GM19463 (cell line): Measurements from ENCODE around the gene THADA.

Source experiments
- ATAC-seq: cut with Tn5 transposase; IDR thresholded peaks from one replicate; pipeline ENCODE4 v1.9.1; 2021; ENCODE audit warnings: mild to moderate bottlenecking, moderate library complexity; ENCODE audit not compliant: unreplicated experiment

THADA gene

DNA sequence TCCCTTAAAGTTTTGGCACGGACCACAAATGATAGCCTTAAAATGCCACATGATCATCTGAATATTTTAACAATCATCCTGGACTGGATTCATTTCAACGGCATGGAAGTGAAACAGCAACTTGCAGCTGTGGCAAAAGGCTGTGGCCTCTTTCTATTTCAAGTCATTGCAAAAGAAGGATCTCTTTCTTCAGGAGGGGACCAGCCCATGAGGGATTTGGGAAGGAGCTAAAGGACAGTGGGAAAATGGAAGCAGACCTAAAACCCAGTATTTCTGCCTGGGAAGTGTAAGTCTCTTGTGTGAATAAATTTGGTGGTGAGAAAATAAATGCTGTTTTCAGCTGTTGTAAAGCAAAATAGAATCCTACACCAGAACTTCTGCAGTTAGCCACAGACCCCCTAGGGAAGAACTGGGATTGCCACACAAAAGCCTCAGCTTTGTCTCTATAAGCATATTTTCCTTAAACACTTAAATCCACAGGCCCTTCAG is 262.1 kb downstream of the THADA start:
- no peak for ATAC-seq

DNA sequence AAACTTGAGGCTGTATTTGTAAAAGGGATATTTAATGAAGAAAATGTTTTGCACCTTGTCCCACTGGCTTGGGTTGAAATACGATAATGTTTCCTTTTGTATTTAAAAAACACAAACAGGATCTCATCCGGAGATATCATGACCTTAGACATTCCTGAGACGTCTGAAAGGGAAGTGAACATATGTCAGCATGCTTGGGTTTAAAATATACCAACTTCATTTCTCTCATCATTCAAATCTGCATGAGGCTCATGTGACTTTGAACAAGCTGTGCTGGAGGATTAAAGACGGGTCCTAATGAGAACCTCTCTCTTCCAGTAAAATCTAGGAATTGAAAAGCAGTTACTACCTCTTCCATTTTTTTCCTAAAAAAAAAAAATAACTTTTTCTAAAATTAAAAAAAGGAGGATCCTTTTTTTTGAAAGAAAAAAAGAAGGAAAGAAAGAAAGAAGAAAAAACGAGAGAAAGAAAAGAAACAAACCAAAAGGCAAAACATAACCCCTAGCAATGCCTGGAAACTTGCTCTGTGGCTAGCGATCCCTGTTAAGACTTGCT is 262.7 kb downstream of the THADA start:
- no peak for ATAC-seq

DNA sequence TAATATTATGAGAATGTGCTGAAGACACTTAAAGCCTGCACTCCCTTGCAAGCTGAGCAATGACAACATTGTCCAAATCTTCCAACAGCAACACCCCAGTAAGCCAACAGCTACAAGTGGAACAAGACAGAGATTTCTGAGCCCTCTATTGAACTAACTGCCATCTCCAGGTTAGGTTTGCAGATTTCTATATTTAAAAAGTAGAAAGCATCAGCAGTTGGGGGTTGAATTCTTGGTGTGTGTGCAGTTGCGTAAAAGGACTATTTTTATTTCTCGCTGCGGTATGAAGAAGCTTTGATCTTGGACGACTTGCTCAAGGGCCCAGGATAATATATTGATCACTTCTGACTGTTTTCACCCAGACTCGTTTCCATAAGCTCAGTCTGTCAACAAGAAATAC is 263.2 kb downstream of the THADA start:
- ATAC-seq = no peak

DNA sequence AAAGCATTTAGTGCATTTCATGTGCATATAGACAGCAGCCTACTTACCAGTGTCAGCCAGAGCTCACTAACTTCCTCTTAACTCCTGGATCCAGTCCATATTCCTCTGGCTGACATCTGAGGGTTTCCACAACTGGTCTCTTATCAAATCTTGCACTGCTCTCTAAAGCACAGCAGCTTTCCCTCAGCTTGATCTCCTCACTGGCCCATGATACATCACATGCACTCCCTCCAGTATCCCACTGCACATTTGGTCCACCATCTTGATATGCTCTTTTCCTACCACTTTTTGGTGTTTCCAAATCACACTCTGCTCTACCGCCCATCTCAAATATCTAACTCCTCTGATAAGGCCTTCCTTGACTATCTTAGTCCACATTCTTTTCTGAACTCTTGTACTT is 264.4 kb downstream of the THADA start:
- no peak for ATAC-seq

DNA sequence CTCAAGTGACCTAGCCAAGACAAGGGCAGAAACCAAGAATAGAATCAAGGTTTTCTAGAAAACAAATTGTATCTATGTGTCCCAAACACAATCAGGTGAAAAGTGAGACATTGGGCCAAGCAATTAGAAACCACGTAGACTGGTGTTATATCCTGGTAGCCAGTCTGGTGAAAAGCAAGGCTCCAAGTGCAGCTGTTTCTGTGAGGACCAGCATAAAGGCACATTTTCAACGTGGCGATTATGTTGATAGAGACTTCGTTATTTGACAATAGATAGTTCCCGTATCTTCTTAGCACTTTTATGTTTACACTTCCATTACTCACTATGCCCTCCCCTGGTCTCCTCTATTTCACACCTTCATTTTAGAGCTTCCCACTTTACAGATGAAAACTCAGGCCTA is 266.2 kb downstream of the THADA start:
- no peak for ATAC-seq

DNA sequence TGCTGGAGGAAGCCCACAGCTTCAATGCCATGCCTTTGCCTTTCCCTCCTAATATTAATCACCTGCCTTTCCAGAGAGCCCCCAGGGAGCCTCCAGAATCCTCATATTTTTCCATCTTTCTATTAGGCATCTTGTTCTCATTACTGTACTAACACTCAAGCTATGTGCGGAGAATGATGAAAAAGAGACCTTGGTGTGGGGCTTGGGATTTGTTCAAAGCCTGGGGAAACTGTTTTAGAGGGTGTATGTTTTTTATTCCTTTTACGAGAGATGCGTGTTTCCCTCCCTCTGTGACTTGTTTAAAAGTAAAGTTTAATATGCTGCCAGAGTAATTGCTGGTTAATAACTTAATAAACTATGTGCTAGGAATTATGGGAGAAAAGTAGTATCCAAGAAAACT is 267.0 kb downstream of the THADA start:
- no peak for ATAC-seq

DNA sequence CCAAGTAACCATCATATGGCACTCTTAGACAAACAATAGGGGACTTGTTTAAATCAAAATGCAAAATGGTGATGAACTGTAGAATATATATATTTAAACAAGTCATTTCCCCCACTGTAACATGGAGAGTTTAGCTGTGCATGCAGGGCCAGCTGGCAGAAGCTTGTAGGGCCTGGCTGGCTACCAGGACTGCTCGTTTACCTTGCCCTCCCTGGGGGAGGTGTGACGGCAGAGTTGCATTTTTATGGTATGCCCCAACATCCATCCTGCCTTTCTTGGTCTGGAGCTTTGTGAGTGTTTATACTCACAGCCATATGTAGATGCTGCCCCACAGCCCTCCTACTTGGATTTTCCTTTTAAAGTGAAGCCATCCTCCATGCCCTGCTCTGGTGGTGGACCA is 267.7 kb downstream of the THADA start:
- ATAC-seq = no peak

DNA sequence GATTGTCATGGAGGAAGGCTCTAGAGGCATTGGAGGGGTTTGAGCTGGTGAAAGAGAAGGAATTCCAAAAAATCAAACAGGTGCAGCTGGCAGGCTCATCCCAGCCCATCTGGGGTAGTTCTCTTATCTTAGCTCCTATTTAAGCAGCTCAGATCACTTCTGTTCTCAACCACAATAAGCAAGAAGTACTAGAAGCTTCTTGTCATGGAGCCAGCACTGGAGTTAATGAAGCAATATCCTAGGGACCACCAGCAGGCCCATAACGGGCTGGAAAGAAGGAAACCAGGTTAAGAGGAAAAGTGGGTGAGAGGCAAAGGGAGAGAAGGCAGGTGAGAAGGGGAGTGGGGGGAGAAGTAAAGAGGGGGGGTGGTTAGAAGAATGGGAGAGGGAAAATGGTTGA is 268.7 kb downstream of the THADA start:
- no peak for ATAC-seq

DNA sequence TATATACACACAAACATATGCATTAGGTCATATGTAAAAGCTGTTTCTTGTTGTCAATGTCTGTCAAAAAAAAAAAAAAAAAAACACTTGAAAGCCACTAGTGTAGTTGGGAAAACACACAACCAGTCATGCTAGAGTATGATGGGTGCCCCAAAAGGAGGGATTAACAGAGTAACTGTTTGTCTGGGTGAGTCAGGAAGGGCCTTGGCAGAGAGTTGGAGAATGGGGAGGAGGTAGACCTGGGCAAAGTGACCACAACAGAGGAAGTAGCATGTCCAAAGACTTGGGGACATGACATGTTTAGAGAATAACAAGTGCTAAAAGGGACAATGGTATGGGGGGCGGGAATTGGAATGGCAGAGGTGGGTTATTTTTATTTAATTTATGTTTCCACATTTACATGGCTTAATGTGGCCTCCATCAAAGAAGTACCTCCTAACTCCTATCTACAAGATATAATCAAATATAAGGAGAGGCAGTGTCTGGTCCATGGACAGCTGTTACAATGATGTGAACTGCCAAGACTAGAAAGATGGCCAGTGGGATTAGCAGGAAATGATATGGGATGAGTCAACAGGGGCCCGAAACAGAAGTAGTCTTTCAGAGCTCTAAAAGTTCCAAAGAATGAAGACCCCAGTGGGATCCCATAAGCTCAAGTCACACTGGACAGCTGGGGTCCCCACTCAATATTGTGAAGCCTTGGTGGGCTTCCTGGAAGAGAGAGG is 269.6 kb downstream of the THADA start:
- no peak for ATAC-seq

DNA sequence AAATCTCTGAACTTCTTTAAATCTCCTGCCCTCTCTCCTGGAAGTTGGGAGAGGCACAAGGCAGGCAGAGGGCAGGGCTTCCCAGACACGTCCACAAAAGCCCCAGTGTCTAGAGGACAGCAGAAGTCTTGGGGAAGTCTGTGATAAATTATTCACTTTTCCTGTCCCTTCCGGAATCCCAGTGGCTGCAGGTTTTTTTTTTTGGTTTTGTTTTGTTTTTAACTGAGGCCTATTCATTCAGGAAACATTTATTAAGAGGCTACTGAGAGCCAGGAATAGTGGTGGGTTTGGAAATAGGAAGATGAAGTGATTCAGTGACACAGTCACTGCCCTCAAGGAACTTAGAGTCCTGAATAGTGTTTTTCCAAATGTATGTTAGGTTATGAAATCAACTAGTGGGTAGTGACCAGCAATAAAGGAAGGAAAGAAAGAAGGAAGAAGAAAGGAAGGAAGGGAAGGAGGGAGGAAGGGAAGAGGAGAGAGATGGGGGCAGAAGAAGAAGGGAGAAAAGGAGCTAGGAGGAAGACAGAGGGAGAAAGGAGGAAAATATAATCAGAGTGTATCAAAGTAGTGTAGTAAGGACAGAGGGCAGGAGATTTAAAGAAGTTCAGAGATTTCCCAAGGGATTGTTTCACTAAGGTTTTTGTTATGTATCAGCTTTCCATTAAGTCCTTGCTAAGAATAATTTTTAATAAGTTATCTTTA is 270.6 kb downstream of the THADA start:
- ATAC-seq = no peak

DNA sequence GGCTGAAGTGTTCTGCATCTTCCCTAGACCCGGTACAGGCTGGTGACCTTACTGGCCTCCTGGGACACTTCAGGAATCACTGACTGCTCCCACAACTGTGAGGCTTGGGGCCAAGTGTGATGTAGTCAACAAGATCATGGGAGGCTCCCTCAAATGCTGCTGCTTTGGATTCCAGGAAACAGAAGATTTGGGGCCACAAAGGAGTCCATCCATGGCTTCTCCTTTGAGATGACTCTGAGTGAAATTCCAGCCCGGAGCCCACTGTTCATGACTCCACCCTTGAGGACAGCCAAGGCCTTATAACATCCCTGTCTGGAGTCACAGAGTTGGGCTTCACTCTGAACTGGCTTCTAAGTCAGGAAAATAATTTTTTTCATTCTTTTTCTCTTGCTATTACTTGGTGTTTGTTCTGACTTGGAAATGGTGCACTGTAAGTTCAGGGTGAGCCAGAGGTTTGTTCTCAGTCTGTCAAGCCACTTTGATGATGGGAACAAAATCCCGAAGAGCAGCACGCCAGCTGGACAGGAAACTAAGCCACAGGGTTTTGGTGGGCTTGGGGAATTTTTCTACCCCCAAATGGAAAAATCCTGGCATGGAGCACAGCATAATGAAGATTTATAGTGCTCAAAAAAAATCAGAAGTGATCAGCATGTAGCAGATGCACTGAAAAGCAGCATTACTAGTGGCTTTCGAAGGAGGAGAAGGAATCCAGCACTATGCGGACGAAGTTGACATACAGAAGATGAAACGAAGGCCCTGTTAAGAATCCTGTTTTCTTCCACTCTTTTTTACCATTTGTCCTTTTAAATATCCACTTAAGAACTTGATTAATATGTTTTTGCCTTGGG is 271.4 kb downstream of the THADA start:
- ATAC-seq = no peak

DNA sequence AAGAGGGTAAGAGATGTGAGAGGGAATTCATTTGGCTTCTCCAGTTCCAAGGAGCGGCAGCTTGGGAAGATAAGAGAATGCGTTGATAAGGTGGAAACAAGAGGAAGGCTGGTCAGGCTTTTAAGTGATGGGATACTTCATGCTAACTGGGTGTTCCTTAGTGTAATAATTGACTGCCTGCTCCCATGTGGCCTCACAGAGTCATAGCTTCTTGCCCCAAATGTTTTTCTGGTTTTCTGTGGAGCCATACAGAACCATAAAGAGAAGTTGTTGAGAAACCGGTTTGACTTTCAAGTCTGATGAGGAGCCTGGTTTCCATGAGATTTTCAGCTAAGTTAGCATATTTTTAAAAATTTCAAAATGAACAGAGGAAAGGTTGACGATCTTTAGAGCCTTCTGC is 272.0 kb downstream of the THADA start:
- no peak for ATAC-seq

DNA sequence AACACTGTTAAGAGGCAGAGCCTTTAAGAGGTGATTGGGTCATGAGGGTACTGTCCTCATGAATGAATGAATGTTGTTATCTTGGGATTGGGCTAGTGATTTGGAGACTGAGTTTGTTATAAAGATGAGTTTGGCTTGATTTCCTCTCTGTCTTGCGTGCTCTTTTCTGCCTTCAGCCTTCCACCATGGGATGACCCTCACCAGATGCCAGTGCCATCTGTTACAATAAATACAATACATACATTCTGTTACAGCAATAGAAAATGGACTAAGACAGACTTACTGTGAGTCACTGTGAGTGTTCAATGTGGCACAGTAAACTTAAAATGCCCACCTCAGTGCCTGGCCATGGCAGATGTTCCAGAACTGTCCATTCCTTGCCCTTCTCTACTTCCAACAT is 274.4 kb downstream of the THADA start:
- ATAC-seq = no peak

DNA sequence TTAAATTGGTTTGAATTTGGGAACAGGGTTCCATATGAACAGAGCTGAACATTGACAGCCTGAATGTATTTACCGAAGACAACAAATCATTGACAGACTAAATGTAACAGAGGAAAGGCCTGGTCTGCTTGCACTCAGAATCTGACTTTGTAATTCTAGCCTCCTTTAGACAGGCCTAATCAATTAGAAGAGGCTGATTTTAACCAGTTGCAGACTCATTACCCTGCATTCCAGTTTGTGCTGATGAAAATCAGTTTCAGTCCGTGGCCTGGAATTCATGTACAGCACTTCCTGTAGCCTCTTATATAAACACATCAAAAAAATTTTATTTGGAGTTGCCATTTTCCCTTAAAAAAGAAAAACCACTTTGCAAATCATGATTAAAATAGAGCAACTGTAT is 276.3 kb downstream of the THADA start:
- no peak for ATAC-seq

DNA sequence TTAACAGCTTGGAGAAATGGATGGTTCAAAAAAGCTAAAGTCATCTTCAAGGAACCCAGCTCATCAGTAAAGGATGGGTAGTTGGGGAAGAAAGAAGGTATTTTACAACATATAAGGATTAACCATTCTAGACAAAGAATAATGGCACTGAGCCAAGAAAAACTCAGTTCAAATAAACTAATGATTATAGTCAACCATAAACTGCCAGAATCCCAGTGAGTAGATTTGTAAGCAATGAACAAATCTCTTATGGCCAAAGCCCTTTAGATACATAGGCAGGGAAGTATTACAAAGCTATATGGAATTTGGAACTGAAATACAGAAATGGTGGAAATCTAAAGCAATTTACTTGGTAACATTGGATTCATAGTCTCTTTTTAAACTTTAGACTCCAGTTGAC is 277.0 kb downstream of the THADA start:
- ATAC-seq = no peak

DNA sequence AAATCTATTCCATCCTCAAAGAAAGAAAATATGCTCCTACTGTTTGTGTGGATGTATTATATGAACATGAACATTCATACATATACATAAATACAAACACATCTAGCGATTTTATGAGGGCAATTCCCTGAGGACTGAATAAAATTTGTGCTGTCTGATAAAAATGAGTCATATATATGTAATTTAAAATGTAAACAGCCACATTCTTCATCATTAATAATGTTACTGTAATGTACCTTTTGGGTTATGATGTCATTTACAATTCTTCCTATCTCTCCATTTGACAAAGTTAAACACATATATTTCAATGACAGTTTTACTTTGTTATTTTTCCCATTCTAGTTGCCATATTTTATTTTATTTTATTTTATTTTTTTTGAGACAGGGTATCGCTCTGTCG is 278.2 kb downstream of the THADA start:
- ATAC-seq = no peak

DNA sequence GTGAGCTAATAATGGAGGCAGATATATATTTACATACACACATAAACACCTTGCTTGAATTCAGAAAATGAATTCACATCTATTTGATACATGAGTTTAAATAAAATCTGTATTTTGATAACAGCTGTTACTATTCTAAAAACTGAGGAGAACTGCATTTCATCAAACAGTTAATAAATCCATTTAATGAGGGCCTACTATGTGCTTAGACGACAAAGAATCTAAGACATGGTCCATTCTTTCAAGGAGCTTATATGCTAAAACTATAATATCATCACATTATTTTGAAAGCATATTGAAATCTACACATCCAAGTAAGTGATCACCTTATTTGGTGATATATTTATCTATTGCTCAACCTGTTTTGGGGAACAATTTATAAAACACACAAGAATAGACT is 278.6 kb downstream of the THADA start:
- no peak for ATAC-seq

DNA sequence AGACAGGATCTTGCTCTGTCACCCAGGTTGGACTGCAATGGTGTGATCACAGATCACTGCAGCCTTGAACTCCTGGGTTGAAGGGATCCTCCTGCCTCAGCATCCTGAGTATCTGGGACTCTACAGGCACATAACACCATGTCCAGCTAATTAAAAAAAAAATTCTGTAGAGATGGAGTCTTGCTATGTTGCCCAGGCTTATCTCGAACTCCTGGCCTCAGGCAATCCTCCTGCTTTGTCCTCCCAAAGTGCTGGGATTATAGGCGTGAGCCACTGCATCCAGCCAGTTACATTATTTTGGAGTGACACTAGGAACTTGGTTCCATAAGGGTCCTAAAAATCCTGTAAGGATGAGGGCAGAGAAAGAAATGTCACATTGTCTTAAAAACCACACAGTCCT is 280.4 kb downstream of the THADA start:
- ATAC-seq = no peak

DNA sequence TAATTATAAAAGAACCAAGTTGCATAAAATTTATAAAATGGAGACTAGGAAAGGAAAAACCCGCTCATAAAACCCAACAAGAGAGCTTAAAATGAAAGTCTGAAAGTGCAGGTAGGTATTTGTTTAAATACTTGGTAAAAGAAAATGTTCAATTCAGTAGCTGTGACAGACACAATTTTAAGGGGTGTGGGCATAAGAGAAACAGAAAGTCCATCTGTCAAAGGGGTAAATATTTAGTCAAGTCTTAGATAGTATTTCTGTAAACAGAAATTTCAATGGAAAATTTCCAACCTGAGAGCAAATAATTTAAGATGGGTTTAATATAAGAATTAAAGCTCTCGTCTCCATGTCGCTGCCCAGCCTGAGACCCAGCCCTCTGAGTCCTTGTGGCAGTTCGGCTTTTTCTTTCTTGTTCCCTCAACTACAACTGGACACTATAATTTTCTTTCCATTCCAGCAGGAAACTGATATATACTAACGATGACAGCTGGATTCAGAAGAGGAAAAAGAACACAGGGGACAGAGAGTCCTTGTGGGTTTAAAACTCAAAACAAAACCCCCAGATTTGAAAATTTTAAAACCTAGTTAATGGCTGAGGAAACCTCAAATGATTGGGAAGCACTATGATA is 281.4 kb downstream of the THADA start:
- ATAC-seq = no peak

DNA sequence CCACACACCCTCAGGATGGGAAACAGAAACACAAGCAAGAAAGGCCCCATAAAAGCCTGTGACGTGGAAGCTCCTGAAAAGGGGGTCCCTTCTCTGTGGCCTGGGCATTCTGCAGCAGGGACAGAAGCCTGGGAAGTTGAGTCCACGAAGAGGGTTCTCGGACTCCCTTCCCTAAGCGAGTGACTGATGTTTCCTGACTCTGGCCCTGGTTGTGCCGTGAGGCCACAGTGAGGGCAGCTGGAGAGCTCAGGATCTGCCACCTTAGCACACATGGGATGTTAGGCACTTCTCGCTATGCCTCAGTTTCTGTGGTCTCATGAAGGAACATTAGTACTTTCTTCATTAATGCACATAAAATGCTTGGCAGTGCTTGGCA is 282.2 kb downstream of the THADA start:
- no peak for ATAC-seq
